HG03060 (cell line): ENCODE data around the gene RAB7B.

Source experiments
- ATAC-seq: cut with Tn5 transposase; IDR thresholded peaks from one replicate; pipeline ENCODE4 v1.9.1; 2021; ENCODE audit warnings: low read depth, moderate number of reproducible peaks; ENCODE audit not compliant: unreplicated experiment

The RAB7B gene

DNA sequence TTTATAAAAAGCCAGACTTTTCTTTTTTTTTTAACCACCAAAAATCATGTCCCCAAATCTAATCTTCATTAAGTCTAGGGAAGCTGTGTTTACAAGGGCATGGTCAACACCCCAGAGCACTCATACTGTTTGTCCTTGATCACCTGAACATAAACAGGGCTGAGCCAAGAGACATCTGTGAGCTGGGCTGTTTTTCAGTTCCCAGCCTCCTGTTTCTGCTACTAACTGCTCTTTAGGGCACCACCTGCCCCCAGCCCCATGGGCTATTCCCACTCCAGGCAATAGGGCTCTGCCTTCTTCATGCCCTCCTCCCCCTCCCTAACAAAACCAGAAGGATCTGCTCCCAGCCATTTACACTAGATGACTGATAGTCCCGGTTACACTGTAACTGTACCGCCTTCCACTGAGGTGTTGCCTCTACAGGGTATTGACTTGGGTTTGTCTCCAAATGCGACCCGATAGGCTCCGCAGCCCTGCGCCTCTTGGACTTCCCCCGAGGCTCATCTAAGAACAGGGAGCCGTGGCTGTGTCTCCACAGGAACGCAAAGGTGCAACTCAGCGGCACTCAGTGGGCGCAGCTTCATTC is 48.3 kb downstream of the RAB7B start:
- no peak for ATAC-seq

- no peak for ATAC-seq
Measured at GRCh38 chr1:205951746-205952145, 51.4 kb downstream of the RAB7B start.

DNA sequence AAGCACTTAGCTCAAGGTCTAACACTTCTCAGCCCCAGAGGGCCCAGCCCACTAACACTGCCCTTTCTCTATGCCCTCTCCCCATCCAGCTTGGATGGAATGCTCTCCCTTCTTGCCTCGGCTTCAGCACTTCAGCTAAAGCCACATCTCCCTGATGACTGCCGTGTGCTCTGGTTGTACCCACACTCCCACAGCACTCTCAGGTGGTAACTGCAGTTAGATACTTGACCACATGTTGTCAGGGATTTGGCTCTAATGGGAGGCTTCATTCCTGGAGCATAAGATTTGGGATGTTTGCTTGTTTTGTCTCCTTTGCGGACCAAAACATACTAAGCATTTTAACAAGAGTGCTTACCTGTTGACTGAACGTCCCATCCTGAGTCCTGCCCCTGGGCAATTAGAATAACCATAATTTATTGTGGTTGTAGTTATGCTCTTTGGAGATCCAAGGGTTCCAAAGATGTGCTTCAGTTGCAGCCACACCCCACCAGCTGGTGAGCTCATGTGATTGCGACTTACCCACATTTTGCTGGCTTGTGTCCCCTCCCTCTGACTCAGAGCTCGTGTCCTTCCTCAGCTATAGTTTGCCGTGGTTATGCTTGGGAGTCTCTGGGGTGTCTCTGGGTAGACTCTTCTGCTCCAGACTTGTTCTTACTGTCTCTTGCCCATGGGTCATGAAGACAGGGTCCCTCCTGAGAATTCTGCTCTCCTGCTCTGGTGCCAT is 52.2 kb downstream of the RAB7B start:
- no peak for ATAC-seq

GRCh38 chr1:205950280-205950679 is 52.9 kb downstream of the RAB7B start:
- ATAC-seq: no peak

DNA sequence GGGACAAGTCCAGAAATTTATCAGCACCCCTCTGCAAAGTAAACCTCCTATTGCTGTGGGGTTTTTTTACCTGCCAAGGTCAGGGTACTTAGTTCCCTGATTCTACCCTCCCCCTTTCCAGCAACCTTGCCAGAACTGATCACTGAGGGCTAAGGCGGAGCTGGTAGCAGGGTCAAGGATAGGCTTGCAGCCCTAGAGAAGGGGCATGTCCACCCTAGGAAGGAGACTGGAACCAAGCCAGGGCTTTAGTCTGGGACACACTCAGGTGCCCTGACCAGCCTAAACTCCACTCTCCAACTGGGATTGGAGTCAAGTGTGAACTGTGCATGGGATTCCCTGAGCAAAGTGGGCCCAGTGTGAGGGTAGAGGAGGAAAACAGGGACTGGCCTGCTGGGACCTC is 53.4 kb downstream of the RAB7B start:
- ATAC-seq: no peak

DNA sequence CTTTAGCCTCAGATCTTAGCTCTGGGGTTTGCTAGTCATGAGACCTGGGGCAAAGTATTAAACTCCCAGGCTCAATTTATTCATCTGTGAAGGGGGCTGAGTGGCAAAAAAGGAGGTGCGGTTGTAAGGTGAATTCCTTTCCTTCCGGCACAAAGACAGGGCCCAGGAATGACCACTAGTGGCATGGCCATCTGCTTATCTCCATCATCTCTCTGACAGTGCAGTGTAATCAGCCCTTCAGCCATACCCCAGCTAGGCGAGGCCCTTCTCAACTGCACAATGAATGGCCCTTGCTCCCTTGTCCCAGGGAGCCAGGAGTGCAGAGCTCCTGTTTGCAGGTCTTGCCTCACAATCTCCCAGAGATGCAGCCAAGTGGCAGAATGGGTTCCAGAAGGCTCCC is 54.3 kb downstream of the RAB7B start:
- no peak for ATAC-seq

DNA sequence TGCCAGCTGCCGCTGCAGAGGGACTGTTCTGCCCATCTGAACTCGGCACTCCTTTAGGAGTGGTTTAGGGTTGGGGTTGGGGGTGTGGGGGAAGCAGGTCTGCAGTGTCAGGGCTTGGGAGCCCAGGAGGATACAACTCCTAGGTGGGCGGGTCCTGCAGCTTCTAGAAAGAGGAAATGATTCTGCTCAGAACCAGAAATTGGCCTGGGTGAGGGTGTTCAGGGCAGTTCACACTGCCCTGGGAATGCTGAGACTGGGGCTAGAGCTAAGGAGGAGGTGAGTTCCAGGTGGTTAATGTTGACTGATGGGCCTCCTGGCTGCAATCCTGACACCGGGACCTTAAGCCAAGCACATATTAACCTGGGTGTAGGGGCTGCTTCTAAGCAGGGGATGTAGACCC is 55.2 kb downstream of the RAB7B start:
- ATAC-seq: no peak

GRCh38 chr1:205947024-205947423 is 56.2 kb downstream of the RAB7B start:
- ATAC-seq: no peak

DNA sequence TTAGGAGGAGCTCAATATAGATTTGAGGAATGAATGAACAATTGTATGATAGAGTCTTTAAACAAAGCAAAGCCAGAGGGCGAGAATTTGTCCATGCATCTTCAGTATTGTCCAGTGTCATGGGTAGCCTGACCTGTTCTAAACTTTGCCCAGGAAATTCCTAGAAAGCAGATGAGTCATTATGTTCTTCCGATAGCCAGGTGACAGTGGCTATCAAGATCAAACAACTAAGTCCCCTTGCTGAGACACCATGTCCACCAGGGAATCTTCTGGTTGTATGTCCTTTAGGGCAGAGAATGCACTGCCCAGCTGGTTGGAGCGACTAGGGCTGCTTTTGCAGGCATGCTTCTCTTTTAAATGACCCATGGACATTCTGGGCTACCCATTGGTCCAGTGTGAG is 58.1 kb downstream of the RAB7B start:
- no peak for ATAC-seq

- no peak for ATAC-seq
Measured at GRCh38 chr1:205944525-205944924, 58.7 kb downstream of the RAB7B start.

GRCh38 chr1:205943245-205943644 is 60.0 kb downstream of the RAB7B start, which contains the start of gene SLC26A9:
Gene SLC26A9, minus strand, starts transcription at chr1:205943456. Its CDS starts 7,636 bp downstream, at chr1:205935820.
- no peak for ATAC-seq

DNA sequence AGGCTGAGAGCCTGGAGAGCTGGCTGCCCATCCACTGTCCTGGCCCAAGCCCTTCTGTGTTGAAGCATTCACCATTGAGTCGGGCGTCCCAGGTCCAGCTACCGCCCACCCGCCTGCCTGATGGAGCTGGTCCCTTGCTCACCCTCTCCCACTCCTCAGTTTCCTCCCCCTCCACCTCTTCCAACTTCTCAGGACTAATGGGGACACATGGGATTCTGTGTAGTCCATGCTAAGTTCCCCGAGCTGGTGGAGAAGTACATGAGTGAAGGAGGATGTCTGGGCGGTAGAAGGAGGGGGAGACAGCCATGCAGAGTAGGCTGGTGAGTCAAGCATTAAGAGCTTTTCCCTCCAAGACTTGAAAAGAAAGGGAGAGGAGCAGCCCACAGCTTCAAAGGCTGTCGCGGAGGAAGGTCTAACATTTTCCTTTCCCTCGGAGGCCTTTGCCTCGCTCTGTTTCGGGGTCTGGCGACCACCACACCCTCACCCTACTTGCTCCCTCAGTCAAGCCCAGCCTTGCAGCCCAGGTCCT is 60.5 kb downstream of the RAB7B start:
- ATAC-seq: no peak

GRCh38 chr1:205940710-205941109 is 62.5 kb downstream of the RAB7B start:
- no peak for ATAC-seq

DNA sequence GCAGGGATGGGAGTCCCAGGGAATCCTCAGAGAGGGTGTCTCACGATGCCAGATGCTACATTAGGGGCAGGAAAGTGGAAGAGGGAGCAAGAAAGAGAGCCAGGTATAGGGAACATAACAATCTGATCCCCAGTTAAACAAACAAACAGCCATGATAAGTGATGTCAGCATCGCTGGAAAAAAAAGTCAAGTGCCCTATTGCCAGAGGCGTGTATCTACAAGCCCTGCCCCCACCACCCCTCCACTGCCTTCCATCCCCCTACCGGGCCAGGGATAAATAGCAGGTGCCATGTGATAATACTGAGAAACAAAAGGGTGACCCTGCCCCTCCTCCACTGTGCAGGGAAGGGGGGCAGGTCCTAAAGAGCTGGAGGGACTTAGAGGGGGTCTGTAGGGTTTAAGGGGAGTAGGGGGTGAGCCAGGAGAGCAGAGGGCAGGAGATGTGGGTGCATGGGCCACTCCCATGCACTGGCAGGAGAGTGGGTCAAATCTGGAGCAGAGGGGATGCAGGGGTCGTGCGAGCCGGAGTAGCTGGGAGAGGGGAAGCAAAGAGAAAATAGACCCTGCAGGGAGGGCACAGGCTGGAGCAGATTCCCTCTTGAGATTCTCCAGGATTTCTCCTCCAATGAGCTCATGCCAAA is 63.4 kb downstream of the RAB7B start:
- no peak for ATAC-seq

DNA sequence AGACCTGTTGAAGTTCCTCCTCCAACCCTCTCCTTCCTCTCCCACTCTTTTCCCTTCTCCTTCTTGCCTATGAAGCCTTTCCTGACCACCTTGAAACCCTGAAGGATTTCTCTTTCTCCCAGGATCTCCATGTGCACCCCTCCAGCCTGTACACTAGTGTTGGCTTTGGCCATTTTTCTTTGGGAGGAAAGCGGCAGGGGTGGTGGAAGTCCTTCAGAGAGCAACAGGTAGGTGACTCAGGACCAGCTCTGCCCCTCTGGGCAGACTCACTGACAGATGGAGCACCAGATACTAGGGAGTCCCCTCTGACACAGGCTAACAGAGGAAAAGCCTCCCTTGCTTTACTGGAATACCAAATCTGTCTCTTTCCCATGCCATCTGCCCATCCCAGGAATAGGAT is 64.5 kb downstream of the RAB7B start:
- no peak for ATAC-seq

- no peak for ATAC-seq
Measured at GRCh38 chr1:205936846-205937586, 66.2 kb downstream of the RAB7B start.

GRCh38 chr1:205936311-205936710 is 66.9 kb downstream of the RAB7B start:
- no peak for ATAC-seq

GRCh38 chr1:205935869-205936268 is 67.3 kb downstream of the RAB7B start:
- no peak for ATAC-seq

- no peak for ATAC-seq
Measured at GRCh38 chr1:205934788-205935187, 68.4 kb downstream of the RAB7B start.

DNA sequence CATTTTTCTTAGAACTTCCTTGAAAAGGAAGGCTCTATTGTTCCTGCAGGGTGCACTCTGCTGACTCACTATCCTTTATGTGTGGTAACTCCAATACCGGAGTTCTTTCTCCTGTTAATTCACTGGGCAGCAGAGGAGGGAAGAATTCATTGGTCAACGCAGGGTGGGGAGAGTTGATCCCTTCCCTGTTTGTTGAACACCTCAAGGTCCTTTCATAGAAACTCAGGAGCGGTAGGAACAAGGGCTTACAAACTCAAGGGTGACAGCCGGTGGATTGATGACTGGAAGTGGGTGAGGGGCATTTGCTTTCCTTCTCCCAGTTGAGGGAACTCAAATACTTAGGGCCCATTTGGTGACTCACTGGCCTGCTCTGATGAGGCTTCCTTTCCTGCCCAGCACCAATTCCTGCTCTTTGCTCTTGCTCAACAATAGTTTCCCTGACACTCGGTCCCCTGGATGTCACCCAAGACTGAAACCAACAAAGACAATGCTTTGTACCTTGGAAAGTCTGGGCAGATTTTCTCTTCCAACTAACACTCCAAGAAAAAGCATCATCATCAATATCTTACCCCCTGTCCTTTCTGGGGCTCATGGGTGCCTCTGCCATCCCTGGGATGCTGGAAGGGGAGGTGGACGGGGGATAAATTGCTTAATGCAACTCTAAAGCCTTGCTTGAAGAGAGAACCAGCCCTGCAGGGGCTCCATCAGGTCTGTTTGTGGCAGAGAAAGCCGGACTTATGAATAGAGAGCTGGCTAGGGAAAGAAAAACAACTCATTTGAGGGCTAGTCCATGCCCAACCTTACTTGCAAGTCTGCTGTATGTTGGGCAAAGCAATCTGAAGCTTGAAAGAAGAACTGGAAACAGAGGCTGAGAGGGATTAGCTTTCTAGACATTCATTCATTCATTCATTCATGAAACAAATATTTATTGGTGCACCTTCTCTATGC is 69.2 kb downstream of the RAB7B start:
- no peak for ATAC-seq
